NCI-H345 (cell line): ENCODE results near the gene SV2C.

Source experiments
- DNase-seq: peaks from one replicate; lab custom pipeline; 2025; lab: John Stamatoyannopoulos, UW

The SV2C gene

DNA sequence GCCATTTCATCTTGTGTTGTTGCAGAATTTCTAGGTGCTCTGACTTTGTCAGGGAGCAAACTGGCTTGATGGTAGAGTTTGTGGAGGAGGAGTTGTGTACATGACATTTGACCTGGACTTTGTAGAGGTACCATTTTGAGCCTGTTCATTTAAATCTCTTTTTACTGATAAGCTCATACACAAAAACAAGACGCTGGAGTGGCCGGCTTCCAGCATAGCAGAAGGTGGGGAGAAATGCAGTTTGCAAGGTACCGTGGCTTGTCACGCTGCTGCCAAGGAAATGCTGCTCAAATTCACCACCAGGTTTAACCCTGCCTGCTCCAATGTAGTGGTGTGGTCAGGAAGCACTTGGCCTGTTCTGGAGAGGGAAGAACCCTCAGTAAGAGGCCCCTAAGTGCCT is 301.0 kb downstream of the SV2C start:
- no peak for DNase-seq

DNA sequence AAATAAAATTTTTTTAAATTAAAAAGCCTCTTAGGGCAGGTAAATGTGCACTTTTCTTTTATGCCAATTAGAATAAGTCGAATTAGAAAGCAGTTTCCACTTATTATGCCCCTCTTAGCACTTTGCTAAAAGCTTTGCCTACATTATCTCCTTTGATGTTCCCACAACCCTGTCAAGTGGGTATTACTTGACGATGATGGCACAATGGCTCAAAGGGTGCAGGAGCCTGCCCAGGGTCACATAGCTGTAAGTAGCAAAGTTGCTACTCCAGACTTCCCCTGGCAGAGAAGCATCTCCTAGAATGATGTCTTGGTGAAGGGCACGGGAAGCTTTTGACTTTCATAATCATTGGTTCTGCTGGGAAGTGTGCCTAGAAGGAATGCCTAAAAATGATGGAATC is 301.5 kb downstream of the SV2C start:
- DNase-seq = no peak

DNA sequence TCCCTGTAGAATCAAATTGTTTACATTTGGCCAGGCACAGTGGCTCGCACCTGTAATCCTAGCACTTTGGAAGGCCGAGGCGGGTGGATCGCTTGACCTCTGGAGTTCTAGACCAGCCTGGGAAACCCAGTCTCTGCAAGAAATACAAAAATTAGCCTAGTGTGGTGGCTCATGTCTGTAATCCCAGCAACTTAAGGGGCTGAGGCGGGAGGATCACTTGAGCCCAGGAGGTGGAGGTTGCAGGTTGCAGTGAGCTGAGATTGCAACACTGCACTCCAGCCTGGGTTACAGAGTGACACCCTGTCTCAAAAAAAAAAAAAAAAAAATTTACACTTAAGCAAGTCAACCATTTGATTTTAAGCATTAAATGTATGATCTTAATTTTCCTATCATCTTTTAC is 302.4 kb downstream of the SV2C start:
- DNase-seq = no peak

DNA sequence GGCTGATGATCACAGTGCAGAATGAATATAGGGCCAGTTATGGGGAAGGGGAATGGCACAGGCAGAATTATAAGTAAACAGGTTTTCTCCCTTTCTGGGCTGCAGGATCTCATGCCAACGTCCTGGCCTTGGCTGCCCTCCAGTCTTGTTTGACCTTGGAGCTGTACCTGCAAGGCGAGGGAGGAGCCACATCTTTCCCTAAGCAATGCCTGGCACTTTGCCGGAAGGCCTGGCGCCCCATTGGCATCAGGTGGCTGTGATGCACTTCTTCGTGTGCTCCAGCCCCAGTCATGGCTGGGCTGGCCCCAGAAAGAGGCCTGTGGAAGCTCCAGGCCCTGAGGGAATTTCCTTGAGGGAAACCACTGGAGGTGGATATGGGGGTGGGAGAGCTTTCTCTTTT is 303.2 kb downstream of the SV2C start:
- DNase-seq = no peak

DNA sequence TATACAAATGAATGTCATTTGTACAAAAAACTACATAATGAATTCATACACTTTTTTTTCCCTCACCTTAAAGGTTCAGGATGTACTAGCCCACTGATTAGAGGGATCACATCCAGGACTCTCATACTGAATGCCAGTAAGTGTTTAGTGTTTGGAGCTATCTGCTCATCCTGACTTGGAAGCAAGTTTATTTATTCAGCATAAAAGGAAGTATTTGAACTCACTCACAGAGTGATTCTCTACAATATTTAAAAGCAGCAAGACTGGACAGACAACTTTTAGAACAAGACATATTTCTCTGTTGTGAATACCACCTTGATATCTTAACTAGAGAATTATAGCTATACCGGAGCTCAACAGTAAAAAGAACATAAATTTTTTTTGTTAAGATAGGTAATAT is 305.1 kb downstream of the SV2C start:
- no peak for DNase-seq

DNA sequence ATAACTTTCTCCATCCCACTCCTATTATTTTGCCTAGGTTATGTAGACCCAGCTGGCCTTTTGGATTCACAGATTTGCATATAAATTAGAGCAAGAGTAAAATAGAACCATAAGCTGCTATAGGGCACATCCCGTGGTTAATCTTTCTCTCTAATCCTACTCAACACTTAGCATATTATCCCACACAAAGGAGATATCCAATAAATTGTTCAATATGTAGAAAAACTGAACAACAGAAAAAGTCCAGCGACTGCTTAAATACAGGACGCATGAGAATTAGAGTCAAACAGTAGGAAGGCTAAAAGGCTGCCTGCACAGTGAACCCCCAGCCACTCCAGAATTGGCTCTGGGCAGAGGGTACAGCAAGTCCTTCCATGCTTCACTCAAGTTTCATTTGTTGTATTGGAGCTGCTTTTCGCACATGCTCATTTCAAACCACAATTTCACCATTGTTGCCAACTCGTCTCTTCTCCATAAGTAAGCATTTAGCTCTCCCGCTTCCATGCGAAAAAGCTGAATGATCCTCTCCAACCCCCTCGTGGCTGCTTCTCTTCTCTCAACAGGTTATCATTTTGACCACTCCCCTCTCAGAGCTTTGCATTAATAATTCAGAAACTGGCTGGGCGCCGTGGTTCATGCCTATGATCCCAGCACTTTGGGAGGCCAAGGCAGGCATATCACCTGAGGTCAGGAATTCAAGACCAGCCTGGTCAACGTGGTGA is 305.8 kb downstream of the SV2C start:
- DNase-seq = no peak

DNA sequence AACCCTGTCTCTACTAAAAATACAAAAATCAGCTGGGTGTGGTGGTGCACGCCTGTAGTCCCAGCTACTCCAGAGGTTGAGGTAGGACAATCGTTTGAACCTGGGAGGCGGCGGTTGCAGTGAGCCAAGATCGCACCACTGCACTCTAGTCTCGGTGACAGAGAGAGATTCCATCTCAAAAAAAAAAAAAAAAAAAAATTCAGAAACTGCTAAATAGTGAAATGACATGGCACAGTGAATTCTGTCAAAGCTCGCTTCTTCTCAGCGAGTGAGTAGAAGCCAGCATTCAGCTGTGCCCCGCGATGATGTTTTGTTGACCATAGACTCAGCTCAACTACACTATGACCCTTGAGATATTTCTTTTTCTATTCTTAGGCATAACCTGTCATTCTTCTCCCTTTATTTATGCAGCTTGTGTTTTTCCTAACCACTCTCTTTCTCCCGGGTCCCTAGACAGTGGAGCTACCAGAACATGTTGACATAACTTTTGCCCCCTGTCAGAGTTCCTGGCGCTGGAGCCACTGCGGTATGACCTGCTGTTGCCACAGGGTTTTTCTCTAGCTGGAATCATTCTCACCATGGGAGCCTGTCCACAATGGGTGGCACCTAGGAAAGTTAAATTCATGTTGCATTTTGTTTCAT is 306.5 kb downstream of the SV2C start:
- no peak for DNase-seq

DNA sequence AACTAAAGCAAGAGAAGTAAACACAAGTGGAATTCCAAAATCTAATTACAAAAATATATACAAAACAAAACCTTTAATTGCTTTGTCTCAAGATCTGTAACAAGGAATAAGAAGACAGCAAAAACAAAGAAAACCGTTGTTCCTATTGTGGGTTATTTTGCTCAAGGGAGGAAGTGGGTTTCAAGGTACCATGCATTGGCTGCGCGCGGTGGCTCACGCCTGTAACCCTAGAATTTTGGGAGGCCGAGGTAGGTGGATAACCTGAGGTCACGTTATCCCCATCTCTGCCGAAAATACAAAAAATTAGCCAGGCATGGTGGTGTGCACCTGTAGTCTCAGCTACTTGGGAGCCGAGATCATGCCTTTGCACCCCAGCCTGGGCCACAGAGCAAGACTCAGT is 307.8 kb downstream of the SV2C start:
- no peak for DNase-seq

DNA sequence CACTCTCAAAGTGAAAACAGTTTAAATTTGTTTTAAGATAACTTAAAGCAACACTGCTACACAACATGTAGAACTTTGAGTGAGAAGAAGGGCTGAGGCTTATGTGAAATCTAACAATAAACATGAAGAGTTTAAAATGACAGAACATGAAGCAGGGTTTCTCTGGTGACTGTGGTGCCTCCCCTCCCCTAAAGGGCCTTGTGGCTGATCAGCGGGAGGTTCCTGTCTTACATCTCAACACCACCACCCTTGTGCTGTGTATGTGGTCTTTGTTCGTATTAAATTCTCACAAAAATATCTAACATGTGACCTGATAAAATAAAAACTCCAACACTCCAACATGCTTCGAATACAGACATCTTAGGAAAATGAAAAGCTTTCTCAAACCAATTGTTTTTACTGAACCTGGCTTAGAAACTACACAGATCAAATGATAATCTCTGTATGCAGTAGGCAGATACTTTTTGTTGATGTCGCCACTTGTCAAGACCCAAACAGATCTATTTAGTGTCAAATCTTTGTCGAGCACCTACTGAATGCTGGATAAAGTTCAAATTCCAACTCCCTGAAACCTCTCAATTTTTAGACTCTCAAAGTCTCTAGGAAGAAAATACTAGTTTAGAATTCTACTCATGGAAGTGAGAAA is 310.0 kb downstream of the SV2C start:
- no peak for DNase-seq

DNA sequence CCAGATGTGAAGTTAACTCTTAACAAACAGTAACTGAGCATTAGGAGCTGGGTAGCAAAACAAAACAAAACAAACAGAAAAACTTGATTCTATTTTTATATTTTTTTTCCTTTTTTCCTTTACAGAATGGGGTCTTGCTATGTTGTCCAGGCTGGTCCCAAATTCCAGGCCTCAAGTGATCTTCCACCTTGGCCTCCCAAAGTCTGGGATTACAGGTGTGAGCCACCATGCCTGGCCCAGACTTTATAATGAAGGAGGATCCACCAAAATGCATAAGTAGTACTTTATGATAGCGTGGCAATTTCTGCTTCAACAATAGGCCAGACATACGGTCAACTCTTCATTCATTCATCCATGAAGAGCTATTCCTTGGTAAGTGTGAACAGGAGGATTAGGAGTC is 314.0 kb downstream of the SV2C start:
- DNase-seq = no peak

DNA sequence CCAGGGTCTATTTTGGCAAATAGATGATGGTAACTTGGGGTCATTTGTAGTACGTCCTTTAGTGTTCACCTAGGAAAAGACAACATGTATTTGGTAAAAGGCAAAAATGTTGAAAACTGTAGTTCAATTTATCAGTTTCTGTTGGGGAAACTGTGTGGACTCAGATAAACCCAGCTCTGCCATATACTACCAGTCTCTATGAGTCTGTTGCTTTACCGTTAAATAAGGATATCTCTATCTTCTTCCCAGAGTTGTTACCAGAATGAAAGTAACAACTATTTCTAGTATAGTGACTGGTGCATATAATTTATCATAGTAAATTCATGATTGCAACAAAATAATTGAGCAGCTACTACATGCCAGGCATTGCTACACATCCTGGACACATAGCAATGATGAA is 316.1 kb downstream of the SV2C start:
- DNase-seq = no peak

DNA sequence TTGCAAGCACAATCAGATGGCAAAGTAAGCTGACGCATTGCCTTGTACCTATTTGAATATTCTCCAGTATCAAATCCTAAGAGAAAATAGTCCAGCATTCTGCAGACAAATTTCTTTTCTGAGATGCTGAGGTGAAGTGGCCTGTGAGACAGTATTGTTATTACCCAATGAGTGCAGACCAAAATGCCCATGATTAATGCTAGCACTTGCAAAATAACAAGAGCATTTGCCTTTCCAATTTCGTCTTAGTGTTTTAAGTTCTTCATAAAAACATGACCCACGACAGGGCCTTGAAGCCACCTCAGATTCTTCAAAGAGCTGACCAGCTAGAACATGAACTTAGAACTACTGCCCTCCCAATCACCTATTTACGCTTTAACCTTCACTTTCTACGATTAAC is 317.3 kb downstream of the SV2C start:
- no peak for DNase-seq

DNA sequence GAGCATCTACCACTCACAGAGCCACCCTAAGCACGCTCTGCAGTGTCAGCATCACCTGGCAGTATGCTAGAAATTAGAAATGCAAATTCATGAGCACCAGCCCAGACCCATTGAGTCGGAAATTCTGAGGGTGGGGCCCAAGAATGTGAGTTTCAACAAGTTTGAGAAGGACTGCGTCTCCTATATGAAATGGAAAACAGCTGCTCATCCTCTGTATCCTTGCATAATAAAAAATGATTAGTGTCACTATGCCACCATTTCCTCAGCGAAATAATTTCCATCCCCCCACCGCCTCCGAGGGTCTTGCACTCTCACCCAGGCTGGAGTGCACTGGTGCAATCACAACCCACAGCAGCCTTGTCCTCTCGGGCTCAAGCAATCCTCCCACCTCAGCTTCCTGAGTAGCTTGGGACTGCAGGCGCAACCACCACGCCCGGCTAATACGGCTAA is 318.6 kb downstream of the SV2C start:
- no peak for DNase-seq

DNA sequence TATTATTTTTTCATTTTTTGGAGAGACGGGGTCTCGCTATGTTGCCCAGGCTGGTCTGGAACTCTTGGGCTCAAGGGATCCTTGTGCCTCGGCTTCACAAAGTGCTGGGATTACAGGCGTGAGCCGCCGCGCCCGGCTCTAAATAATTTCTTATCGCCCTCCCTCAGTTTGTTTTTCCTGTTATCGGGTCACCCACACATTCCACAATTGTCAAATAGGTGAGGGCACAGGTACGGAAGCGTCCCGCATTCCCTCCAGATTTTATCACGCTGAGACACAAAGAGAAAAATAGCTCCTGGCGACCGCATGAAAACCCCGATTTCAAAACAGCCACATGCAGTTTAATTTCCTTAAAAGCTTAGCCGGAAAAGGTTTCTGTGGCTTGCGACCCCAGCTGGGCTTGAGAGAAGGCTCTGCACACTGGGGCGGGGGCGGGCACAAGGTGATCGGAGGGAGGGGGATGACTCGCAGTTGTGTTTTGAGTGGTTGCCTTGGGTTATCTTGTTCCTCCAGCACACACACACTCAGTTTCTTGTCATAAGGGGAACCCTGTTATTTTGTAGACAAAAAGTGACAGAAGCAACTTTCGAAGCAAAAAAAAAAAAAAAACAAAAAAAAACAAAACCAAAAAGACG is 319.2 kb downstream of the SV2C start:
- no peak for DNase-seq

DNA sequence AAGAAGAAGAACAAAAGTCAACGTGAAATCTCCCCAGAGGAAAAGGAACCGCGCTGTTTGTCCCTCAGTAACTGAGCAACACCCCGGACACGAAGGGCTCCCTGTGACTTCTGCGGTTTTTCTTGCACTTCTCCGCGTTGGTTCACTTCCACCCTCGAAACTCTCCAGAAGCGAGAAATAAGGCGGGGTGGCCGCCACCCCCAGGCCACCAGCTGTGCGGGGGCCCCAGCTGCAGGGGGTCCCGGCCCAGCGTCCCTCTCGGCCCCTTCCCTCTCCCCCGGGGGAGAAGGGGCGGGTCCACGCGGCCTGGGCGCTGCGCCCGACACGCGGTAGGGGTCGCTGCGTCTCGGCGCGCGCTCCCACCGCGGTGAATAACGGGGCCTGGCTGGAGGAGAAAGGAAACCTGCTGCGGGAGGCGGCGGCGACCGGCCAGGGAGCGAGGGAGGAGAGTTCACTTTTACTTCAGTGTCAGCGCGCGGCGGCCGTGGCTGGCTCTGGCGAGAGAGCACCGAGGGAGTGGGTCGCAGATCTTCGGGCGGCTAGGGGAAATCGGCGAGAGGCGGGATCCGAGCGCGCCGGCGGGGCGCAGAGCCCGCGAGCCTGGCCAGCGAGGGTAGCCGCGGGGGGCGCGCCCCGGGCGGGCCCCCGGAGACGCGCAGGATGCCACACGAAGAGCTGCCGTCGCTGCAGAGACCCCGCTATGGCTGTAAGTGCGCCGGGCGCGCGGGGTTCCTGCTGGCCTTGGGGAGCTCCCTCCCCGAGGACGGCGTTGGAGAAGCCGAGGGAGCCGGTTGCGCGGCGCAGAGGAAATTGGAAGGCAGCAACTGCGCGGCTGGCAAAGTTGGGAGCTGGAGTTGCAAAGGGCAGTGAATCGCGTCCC is 319.9 kb downstream of the SV2C start, which contains the start of gene IQGAP2:
Gene IQGAP2, plus strand, starts transcription at position 400 of the 880 bp plus-strand sequence. Its CDS starts 261 bp downstream, at position 661.
- DNase-seq = no peak
